ENCODE results near the gene UNC13A.

UNC13A gene

DNA sequence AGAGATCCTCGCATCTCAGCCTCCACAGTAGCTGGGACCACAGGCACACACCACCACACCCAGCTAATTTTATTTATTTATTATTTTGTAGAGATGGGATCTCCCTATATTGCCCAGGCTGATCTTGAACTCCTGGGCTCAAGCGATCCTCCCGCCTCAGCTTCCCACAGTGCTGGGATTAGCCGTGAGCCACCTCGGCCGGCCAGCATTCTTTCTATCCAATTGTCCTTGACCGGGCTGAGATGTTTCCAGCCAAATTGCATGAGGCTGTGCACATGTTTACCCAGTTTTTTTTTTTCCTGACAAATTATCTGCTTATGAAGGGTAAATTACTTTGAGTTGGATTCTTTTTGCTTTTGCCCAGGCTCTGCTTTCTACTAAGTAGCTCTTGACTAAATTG, 28.2 kb downstream of the UNC13A start:
- DNase-seq: no peak

DNA sequence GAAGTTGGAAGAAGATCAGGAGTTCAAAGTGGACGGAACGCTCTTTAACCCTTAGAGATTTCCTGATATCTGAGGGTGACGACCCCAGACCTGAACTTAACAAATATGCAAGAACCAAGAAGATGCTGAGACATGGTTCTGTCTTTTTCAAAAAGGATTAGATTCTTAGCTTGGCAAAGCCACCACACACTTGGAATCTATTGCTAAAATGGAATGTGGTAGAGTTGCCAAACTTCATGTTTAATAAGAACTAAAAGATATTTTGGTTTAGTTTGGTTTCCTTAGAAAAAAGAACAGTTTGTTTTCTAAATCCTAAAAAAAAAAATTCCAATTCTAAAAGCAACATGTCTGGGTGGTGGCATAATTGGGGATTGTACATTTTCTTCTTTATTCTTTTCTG, 29.5 kb downstream of the UNC13A start:
- DNase-seq: no peak

DNA sequence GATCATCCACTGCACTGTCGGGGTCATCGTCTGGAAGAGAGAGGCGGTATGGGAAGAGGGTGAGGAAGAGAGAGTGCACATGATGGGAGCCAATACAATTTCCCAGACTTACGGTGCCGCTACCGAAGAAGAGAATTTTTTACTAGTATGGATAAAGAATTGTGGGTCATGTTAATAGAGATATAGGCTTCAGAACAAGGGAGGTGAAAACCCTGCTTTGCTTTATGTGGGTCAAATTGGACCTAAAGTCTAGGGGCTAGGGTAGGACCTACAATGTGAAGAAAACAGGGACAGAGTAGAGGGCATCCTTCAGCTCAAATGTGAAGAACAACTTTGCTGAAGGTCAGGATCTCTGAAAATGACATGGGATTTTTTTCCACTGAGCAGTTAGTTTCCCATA, 29.9 kb downstream of the UNC13A start:
- no peak for DNase-seq

DNA sequence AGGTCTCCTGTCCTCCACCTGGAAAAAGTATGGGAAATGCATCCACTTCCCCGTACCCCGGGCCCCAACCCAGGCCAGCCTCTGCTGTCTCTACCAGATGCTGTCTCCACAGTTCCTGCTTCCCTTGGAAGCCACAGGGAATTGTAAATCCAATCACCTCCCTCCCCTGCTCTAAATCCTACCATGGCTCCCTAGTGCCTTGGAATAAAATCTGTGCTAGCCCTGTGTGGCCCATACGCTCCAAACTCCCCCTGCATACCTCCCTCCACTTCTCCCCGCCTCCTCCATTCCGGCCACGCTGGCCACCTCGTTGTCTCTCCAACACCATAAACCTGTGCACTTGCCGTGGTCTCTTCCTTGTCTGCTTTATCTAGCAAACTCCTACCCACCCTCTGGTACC, 31.2 kb downstream of the UNC13A start:
- no peak for DNase-seq

DNA sequence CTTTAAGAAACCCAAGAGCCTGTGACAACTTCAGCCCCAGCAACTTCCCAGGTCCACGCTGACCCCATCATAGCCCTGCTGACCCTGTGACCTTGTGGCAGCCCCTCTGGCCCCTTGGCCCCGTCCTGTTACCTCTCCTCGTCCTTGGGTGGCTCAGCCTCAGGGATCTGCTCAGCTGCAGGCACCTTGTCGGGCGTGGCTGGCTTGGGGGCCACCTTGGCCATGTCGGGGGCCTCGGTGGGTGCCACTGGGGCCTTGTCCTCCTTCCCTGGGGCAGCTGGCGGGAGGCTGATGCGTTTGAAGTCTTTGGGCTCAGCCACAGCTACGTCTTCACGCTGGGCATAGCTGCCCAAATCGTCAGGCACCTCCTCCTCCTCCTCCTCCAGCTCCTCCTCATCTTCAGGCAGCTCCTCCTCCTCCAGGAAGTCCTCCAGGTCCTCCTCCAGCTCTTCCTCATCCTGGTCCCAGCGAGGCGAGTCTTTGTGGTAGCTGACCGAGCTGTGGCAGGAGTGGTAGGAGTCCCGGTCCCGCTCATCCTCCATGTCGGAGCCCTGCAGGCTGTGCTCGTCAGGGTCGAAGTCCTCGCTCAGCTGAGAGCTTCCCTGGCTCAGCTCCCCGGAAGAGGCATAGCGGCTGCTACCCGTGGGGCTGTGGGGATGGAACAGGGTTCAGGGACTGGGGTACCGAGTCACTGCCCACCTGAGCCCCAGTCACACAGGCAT, 32.2 kb downstream of the UNC13A start:
- no peak for DNase-seq

DNA sequence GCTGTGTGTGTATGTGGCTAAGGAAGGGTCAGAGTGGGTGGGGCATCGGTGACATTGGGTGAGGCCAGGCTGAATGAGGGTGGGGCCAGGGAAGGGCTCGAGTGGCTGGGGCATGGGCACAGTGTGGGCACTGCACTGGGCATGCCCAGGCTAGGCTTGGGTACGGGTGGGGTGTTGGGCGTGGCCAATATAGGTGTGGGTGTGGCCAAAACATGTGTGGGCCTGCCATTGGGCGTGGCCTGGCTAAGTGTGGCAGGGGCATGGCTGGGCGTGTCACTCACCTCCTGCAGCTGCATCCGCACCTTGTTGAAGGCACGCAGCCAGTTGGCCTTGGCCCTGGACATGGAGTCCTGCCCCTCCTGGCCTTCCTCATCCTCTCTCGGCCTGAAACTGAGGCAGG, 33.2 kb downstream of the UNC13A start:
- DNase-seq: no peak

DNA sequence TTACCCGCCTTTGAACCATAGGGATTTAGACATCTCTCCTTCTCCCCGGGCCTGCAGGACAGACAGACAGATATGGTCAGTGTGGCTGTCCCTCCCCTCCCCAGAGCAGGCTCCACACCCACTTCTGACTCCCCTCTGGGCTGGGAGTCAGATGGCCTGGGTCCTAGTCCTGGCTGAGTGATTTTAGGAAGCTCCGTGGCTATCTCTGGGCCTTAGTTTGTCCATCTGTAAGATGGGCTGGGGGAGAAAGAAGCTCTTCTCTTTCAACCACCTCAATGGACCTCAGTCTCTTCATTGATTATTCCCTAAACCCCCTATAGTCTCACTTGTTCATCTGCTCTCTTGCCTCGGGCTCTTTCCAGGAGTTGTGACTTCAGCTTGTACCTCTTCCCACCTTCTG, 35.5 kb downstream of the UNC13A start:
- DNase-seq: no peak

DNA sequence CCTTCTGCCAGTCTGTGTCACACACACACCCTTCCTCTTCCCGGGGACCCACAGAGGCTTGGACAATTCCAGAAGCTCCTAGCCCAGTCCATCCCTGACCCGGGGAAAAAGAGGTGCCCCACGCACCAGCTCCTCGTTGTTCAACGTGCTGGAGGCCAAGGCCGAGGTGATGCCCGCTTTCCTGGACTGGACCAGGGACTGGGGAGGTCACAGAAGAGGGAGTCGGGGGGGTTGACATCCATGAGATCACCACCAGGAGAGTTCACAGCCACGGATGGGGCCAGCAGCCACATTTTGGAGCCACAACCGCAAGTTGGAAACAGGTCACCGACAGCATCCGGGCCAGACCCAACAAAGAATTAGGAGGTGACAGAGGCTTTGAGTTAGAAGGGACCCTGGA, 39.4 kb downstream of the UNC13A start:
- no peak for DNase-seq

DNA sequence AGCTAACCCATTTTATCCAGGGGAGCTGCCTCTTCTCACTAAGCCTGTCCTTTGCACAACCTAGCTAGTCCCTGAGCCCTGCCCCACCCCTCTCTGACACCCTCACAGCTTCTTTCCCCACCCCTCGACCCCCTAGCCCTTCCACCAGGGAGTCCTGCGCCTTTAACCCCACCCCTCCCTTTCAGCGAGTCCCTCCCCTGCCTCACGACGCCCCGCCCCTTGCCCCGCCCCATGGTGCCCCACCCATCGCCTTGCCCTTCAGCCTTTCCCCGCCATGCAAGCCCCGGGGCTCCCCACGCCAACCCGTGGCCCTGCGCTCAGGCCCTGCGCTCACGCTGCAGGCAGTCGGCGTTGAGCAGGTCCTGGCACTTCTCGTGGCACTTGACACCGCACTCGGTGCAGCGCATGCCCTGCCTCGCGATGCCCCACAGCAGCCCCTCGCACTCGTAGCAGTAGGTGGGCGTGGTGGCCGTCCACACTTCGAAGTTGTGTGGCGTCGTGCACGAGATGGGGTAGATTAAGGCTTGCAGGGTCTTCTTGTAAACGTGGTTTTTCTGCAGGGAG, 40.0 kb downstream of the UNC13A start:
- no peak for DNase-seq

DNA sequence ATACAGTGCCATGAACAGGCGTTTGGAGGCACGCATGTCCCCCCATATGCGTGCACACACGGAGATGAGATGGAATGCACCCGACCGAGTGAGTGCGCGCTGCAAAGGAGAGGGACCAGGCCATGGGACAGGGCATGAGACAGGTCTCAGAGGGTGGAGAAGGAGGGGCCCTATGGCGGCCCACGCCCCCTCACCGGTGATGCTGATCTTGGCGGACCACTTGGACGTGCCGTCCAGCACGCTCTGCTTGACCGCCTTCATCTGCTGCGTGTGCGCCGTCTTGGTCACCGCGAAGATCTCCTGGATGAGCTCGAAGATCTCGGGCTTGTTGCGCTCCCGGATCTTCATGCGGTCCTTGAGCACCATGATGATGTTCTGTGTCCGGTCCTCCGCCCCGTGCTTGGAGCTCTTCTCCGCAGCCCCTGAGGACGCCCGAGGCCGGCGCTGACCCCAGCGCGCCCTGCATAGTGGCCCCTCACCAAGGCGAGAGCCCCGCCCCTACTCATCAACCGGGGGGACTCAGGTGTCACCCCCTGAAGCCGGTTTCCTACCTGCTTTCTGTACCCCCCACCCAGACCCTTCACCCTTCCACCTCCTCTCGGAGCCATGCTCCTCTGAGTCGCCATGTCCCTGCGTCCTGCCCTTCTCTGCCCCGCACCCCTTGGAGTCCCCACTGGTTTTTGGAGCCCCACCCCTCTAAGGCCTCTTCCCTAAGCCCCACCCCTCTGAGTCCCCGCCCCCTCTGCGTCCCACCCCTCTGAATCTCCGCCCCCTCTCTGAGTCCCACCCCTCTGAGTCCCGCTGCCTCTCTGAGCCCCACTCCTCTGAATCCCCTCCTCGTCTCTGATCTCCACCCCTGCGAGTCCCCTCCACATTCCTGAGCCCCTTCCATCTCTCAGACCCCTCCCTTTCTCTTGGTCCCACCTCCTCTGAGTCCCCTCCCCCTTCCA, 40.8 kb downstream of the UNC13A start:
- no peak for DNase-seq

DNA sequence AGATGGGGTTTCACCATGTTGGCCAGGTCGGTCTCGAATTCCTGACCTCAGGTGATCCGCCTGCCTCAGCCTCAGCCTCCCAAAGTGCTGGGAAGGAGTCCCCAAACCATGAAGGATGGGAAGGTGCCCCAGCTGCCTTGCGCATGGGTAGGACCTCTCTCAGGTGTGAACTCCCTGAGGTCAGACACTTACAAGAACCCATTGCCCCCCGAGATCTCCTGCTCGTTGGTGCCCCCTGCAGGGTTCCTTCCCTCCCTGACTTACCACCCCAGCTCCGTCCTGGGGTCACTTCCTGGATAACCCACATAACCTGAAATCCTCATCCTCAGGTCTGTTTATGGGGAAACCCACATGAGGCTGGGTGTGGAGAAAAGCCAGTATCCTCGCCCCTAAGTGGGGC, 41.7 kb downstream of the UNC13A start:
- DNase-seq: no peak

DNA sequence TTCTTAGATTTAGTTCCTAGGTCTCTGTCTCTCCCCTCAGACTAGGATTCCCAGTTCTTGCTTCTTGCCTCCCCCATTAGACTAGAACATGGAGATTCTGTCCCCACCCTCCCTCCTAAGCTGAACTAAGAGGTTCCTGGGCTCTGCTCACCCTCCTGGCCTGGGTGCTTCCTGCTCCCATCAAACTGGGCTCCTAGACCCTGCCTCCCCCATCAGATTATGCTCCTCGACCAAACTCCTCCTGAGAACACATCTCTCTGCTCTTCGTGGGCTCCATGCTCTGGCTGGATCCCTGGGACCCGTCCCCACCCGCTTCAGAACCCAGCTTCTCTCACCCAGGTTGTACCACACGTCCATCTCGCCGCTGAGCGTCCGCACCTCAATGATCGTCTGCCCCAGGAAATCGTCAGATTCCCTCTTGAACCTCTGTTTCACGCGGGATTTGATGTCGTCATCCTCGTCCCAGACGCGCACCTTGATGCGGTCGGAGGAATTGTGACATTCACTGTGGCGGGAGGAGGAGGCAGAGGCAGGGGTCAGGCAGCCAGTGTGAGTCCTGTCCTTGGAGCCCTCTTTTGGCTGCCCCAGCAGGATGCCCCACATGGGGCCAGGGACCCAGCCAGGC, 42.7 kb downstream of the UNC13A start:
- no peak for DNase-seq

DNA sequence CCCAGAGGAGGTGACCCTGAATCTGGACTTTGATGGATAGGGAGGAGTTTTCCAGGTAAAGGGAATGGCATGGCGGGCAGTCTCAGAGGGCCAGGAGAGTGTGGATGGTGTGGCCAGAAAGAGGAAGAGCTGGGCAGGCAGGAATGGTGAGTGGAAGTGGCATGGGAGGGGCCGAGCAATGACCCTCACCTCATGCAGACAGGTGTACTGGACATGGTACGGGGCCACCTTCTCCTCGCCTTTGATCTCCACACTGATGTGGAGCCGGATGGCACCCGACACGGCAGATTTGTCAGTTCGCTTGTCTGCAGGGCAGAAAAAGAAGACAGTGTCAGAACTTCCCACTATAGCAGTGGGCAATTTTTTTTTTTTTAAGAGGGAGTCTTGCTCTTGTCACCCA, 45.5 kb downstream of the UNC13A start:
- DNase-seq: no peak

DNA sequence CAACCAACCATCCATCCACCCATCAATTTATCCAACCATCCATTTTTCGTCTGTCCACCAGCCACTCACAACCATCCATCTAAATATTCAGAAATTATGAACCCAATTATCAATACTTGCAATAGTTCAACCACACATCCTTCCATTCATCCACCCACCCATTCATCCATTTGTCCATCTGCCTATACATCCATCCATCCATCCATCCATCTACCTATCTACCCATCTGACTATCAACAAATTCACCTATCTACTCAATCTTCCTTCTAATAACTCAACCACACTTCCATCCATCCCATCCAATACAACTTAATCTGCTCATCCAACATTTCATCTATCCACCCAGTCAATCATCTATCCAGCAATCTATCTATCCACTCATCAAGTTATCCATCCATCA, 46.3 kb downstream of the UNC13A start:
- DNase-seq: no peak

DNA sequence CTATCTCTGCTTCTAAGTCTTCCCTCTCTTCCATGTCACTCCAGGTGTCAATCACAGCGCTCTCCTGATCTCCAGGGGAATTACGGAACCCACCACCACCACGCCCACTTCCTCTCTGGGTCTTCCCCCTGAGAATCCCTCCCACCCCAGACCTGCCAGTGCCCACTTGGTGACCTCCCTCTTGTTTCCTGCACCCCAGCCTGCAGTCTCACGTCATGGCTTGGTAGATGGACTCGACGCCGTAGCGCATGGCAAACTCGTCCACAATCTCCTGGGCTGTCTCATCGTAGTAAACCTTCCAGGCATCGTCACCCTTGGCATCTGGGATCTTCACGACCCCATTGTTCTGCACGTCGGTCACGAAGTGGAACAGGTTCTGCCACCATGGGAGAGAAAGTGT, 47.0 kb downstream of the UNC13A start:
- no peak for DNase-seq

DNA sequence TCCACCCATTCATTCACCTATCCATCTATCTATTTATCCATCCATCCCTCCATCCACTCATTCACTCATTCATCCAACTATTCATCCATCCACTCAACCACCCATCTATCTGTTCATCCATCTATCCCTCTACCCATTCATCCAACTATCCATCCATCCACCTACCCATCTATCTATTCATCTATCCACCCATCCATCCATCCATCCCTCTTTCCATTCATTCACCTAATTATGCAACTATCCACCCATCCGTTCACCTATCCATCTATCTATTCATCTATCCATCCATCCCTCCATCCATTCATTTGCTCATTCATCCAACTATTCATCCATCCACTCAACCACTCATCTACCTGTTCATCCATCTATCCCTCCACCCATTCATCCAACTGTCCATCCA, 54.5 kb downstream of the UNC13A start:
- no peak for DNase-seq

DNA sequence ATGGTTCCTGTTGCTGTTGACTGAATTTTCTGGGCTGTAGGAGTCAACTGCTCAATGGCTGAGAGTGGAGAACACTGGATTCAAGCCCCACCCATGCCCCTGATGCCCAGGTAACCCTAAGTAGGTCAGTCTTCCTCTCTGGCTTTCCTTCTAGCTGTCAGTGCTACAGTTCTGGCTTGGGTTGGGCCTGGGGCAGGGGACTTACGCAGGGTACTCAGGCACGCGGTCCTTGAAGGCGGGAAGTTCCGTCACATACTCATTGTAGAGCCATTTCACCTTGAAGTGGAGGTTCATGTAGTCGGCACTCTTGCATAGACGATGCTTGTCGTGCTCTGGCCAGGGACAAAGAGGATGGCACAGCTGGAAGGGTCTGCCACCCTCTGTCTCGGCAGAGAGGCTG, 55.6 kb downstream of the UNC13A start:
- DNase-seq: no peak

DNA sequence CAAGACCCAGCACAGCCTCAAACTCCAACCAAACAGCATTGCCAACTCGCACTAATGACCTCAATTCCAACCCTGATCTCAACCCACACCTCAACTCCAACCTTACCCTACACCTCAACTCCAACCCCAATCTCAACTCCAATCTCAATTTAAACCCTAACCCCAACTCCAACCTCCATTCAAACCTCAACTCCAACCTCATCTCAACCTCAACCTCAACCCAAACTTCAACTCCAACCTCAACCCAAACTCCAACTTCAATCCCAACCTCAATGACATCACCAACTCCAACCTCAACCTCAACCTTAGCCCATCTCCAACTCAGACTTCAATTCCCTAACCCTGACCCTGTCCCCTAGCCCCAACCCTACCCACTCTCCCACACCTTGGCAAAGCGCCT, 58.4 kb downstream of the UNC13A start:
- DNase-seq: no peak

DNA sequence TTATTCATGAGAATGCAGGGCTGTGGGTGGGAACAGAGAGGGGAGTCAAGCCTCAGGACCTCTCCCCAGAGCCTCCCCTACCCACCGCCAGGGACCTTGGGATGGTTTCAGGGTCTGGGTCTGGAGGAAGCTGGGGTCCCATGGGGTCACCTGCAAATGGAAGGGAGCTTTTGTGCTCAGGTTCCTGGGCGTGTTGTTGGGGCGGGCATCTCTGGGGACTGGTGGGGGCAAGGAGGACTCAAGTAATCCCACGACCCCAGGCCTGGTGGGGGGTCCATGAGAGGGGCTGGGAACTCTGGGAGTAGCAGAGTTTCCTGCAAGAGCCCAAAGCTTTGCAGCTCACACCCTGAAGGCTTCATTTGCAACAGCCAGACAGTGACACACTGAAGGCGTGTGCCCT, 60.2 kb downstream of the UNC13A start:
- no peak for DNase-seq

DNA sequence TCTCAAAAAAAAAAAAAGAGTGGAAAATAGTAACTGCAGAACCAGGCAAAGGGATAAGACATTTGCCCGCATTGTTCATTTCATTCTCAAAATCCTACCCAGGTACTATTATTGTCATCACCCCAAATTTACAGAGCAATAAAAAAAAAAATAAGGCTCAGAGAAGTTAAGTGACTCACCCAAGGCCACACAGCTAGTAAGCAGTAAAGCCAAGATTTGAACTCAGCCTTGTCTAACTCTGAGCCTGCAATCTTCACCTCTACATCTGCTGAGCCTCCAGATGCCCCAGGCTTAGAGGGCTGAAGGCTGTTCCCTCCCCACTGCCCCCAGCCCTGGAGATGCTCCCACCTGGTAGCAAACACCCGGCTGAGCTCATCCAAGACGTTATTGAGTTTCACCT, 61.0 kb downstream of the UNC13A start:
- no peak for DNase-seq

DNA sequence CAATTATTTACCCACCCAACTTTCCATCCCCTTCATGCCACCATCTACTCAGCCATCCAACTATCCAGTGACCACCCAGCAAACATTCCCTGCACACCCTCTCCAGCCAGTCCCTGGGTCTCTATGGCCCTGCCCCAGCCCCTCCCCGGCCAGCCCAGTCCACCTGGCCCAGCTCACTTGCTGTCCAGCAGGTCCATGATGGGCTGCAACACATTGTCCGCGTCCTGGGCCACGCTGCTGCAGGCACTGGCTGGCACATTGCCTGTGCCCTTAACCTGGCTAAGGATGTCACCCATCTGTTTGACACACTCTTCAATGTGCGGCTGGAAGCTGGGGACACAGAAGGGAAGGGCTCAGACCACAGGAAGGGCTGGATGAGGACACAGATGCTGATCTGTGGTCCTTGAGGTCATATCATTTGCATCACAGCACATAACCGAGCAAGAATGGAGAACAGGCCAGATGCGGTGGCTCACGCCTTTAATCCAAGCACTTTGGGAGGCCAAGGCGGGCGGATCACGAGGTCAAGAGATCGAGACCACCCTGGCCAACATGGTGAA, 61.6 kb downstream of the UNC13A start:
- DNase-seq: no peak

DNA sequence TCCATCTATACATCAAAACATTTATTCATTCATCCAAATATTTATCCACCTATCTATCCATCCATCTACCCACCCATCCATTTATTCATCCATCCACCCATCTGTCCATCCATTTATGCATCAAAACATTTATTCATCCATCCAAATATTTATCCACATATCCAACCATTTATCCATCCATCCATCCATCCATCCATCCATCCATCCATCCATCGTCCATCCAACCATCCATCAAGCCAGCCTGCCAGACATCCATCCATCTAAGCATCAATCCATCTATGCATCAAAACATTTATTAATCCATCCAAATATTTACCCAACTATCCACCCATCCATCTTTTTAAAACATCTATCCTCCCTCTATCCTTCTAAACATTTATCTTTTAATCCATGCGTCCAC, 62.2 kb downstream of the UNC13A start:
- DNase-seq: no peak

DNA sequence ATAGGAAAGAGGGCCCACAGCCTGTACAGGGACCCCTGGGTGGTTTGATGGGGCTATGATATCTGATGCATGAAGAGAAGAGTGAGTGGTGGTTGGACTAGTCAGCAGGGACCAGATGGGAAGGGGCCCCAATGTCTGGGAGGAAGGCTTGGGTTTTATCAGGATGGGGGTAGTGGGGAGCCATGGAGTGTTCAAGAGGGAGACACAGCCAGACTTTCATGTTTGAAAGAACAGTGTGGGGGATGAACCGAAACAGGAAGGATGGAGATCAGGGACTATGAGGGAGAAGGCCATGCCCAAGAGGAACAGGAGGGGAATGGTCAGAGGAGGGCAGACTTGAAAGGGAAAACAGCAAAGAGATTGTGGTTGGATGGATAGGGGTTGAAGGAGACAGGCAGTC, 63.1 kb downstream of the UNC13A start:
- DNase-seq: no peak
